Measurements from ENCODE around the gene CIT. TPM values are rescaled to one million over a fixed set of nuclear protein-coding genes. Genes with fewer than 3 reads are reported as not detected.

Gene CIT
- total RNA-seq, 1 donor from 2014 or later = 98.5 TPM

DNA sequence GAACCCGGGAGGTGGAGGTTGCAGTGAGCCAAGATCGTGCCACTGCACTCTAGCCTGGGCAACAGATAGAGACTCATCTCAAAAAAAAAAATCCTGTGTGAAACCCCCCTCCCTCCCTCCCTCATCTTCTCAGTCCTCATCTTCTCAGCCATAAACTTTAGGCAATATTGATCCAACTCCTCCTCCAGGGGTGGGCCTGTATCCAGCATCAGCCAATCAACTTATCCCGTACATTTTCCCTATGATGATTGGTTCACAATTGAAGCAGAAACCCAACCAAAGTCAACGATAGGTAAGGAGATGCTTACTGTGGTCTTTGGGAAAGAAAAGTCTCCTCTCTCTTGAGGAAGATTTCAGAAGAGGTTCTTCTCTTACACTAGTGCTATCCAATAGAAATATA lies 33.5 kb upstream of the CIT start:
- Histone ChIP-seq H3K4me3 (no peak overlapping the region), H2AFZ (replicated peaks) (no peak overlapping the region), H3K9ac (no peak overlapping the region), H3K36me3 (no peaks in the 10 kb centered on the region), H3K4me1 (no peaks in the 10 kb centered on the region), H3K9me3 (ENCODE audit: low read depth) (no peaks in the 10 kb centered on the region), H3K27me3 (no peaks in the 10 kb centered on the region), H3K79me2 (ENCODE audit: low read depth) (no peaks in the 10 kb centered on the region), H4K20me1 (ENCODE audit: low read depth) (no peaks in the 10 kb centered on the region), H3F3A (ENCODE audit: low read depth) (no peaks in the 10 kb centered on the region), H3K27ac (no peak overlapping the region), H3K4me2 (no peak overlapping the region)
- Mint-ChIP-seq H3K36me3 (no peaks in the 10 kb centered on the region), H3K27me3 (ENCODE audit: insufficient read depth, low read depth) (peaks cover 6% of the 10 kb centered on the region), H3K4me3 (no peak overlapping the region), H3K9me3 (no peaks in the 10 kb centered on the region), H3K27ac (peak overlapping the region; percentile 44), H3K4me1 (no peaks in the 10 kb centered on the region)
- DNase-seq (ENCODE audit: low spot score) = no peak
- TF ChIP-seq EZH2 (IDR thresholded peaks at IDR 0.05) (no peak), EZH2phosphoT487 (IDR thresholded peaks at IDR 0.05) (no peak)
- TF ChIP-seq, protein P1, sequence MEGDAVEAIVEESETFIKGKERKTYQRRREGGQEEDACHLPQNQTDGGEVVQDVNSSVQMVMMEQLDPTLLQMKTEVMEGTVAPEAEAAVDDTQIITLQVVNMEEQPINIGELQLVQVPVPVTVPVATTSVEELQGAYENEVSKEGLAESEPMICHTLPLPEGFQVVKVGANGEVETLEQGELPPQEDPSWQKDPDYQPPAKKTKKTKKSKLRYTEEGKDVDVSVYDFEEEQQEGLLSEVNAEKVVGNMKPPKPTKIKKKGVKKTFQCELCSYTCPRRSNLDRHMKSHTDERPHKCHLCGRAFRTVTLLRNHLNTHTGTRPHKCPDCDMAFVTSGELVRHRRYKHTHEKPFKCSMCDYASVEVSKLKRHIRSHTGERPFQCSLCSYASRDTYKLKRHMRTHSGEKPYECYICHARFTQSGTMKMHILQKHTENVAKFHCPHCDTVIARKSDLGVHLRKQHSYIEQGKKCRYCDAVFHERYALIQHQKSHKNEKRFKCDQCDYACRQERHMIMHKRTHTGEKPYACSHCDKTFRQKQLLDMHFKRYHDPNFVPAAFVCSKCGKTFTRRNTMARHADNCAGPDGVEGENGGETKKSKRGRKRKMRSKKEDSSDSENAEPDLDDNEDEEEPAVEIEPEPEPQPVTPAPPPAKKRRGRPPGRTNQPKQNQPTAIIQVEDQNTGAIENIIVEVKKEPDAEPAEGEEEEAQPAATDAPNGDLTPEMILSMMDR (IDR thresholded peaks at IDR 0.05) = no peak

GRCh38 chr12:119902084-119902509 lies 25.0 kb upstream of the CIT start:
- TF ChIP-seq, protein P1 (IDR thresholded peaks at IDR 0.05) = peak; percentile 78
- TF ChIP-seq EZH2 (IDR thresholded peaks at IDR 0.05) = no peak
- no peak for TF ChIP-seq EZH2phosphoT487 (IDR thresholded peaks at IDR 0.05)
- Histone ChIP-seq H3K4me2 (no peak overlapping the region), H3F3A (ENCODE audit: low read depth) (no peaks in the 10 kb centered on the region), H3K9me3 (ENCODE audit: low read depth) (no peaks in the 10 kb centered on the region), H3K79me2 (ENCODE audit: low read depth) (no peaks in the 10 kb centered on the region), H3K4me1 (no peaks in the 10 kb centered on the region), H4K20me1 (ENCODE audit: low read depth) (no peaks in the 10 kb centered on the region), H3K27me3 (no peaks in the 10 kb centered on the region), H3K4me3 (no peak overlapping the region), H3K9ac (no peak overlapping the region), H3K27ac (no peak overlapping the region), H2AFZ (replicated peaks) (peak overlapping the region; percentile 82), H3K36me3 (no peaks in the 10 kb centered on the region)
- Mint-ChIP-seq H3K9me3 (no peaks in the 10 kb centered on the region), H3K4me3 (no peak overlapping the region), H3K27ac (no peak overlapping the region), H3K36me3 (no peaks in the 10 kb centered on the region), H3K27me3 (ENCODE audit: insufficient read depth, low read depth) (peaks cover 4% of the 10 kb centered on the region), H3K4me1 (no peaks in the 10 kb centered on the region)
- peak; percentile 76 for DNase-seq (ENCODE audit: low spot score)

DNA sequence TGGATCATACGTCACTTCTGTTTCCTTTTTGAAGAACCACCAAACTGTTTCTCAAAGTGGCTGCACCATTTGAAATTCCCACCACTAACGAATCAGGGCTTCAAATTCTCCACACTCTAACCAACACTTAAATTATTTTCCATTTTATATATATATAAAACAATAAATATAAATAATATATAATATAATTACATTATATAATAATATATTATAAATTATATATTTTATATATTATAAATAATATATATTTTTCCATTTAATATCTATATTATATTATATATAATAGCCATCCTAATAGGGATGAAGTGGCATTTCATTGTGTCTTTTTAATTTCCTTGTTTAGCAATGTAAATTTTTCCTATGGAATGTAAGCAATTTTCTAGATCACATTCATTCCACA lies 24.6 kb upstream of the CIT start:
- H3K27ac Mint-ChIP-seq = no peak overlapping the region
- DNase-seq (ENCODE audit: low spot score) = no peak
- no peak for TF ChIP-seq EZH2 (IDR thresholded peaks at IDR 0.05)
- TF ChIP-seq EZH2phosphoT487 (IDR thresholded peaks at IDR 0.05) = no peak
- TF ChIP-seq, protein P1 (IDR thresholded peaks at IDR 0.05) = no peak
- Histone ChIP-seq H3K79me2 (ENCODE audit: low read depth) (no peaks in the 10 kb centered on the region), H3K9me3 (ENCODE audit: low read depth) (no peaks in the 10 kb centered on the region), H3K4me1 (no peaks in the 10 kb centered on the region), H4K20me1 (ENCODE audit: low read depth) (no peaks in the 10 kb centered on the region), H3K4me3 (no peak overlapping the region), H3K4me2 (no peak overlapping the region), H3K36me3 (no peaks in the 10 kb centered on the region), H3F3A (ENCODE audit: low read depth) (no peaks in the 10 kb centered on the region), H3K27ac (no peak overlapping the region), H3K9ac (no peak overlapping the region), H3K27me3 (no peaks in the 10 kb centered on the region), H2AFZ (replicated peaks) (no peak overlapping the region)
- no peak overlapping the region for H3K4me3 Mint-ChIP-seq
- peaks cover 4% of the 10 kb centered on the region for H3K27me3 Mint-ChIP-seq (ENCODE audit: insufficient read depth, low read depth)
- H3K36me3 Mint-ChIP-seq = no peaks in the 10 kb centered on the region
- no peaks in the 10 kb centered on the region for H3K9me3 Mint-ChIP-seq
- H3K4me1 Mint-ChIP-seq = no peaks in the 10 kb centered on the region

Measured in neural progenitor cell (in vitro differentiated cells).